HG03575 (cell line): Measurements from ENCODE around the gene CPM.
"Not testable (repeated sequence)": the region's sequence is repeated elsewhere in the genome, so short reads cannot be mapped to it uniquely, and the experiment has no call there.

ENCODE experiments used
- ATAC-seq: cut with Tn5 transposase; IDR thresholded peaks from one replicate; pipeline ENCODE4 v1.9.1; 2021; ENCODE audit not compliant: unreplicated experiment, insufficient number of reproducible peaks, low FRiP score; ENCODE audit errors: extremely low read depth

The CPM gene

DNA sequence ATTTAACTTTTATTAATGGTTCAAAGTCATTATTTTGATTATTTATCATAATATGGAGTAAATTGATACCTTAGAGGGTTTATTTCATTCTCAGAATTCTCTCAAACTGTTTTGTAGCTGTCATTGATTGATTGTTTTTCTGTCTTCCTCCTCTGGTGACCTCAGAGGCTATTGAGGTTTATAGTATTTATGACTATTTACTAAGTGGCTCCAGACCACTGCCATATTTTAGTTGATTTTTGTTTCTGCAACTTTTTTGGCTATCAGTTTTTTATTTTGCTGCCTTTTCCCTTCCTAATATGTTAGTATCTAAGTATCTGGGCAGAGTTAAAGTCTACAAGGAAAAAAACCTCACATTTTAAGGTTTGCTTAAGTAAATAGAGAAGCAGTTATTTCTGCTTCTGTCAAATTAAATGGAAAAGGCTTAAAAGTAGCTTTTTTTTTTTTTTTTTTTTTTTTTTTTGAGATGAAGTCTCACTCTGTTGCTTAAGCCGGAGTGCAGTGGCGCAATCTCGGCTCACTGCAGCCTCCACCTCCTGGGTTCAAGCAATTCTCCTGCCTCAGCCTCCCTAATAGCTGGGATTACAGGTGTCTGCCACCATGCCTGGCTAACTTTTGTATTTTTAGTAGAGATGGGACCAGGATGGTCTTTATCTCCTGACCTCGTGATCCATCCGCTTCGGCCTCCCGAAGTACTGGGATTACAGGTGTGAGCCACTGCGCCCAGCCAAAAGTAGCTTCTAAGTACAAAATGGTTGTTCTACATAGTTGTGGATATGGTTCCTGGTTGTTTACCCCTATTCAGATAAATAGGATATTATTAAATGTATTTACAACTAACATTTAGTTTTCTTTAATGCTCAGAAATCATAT is 116.8 kb downstream of the CPM start:
- ATAC-seq, result no peak

DNA sequence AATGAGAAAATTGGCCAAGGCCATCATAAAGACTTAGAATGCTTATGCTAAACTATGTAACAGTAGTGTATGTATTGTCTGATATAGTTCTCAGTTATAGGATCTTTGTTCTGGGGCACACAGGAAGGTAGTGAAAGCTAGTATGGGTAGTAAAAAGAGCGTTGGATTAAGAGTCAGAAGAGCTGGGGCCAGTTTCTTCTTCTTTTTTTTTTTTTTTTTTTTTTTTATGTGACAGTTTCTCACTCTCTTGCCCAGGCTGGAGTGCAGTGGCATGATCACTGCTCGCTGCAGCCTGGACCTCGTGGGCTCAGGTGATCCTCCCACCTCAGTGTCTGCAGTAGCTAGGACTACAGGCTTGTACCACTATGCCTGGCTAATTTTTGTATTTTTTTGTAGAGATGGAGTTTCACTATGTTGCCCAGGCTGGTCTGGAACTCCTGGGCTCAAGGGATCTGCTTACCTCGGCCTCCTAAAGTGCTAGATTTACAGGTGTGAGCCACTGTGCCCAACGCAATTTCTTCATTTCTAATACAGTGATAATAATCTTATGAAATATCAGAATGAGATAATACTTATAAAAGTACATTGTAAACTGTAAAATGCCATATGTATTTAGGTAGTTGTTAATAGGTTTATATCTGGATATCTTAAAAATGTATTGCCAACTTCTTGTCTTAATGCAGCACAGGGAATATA is 117.6 kb downstream of the CPM start:
- no peak for ATAC-seq

DNA sequence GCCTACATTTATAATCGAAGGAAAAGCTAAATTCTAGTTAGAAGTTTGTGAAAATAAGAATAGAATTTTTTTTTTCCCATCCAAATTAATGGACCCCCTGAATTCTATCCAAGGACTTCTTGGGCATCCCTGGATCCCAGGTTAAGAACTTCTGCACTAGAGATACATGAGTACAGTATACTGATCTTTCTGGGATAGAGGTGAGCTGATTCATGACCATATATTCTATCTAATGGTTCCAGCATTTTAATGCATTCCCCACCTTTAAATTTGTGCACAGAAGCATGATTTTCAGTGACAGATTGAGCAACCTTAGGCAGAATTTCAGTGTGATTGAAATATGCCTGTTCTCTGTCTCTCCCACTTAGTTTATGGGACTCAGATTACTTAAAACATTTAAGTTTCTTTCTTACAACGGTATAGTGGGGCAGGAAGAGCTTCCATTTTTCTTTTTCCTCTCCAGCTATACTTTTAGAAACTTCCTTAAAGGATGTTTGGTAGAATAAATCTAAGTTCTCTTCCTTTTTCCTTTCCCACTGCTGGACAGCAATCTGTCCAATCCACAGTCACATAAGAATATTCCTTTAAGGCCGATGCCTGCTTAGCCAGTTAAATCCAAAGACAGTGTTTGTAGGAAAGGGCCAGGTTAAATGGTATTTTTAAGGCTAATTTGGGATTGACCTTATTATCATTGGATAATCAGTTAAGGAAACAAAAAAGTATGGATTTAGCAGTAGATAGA is 118.3 kb downstream of the CPM start:
- ATAC-seq, result no peak

DNA sequence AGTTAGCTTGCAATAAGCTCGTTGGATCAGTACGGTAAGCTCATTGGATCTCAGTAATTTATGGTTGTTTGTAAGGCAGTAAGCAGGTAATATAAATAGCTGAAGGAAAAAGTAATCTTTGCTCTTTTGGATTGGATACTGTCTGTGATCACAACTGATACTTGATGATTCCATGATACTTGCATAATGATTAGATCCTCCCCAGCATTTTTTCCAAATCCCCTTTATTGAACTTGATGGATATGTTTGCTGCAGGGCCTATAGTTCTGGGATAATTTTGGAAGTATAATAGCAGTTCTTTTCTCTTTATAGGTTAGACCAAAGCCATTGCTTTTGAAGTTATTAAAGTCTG is 119.8 kb downstream of the CPM start:
- ATAC-seq, result no peak

DNA sequence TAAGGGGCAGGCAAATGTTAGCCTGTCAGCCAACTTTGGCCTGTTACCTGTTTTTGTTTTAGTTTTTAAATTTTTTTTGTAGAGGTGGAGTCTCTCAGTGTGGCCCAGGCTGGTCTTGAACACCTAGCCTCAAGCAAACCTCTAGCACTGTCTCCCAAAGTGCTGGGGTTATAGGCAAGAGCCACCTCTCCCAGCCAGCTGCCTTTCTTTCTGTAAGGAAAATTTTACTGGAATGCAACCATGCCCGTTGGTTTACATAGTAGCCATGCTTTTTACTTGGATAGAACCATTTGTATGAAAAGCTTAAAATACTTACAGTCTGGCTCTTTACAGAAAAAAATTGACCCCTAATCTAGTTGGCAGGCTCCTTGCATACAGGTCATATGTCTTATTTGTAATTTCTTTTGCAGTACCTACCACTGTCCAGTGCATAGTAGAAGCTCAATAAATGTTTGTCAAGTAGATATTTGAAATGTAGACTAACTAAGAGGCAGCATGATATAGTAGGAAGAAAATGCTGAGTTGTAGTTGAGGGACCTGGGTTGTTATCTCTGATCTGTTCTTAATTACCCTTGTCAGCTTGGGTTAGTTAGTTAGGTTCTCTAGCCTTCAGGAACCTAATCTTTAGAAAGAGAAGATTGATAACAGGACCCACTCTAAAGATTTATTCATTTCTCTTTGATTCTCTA is 120.3 kb downstream of the CPM start:
- ATAC-seq, result no peak

DNA sequence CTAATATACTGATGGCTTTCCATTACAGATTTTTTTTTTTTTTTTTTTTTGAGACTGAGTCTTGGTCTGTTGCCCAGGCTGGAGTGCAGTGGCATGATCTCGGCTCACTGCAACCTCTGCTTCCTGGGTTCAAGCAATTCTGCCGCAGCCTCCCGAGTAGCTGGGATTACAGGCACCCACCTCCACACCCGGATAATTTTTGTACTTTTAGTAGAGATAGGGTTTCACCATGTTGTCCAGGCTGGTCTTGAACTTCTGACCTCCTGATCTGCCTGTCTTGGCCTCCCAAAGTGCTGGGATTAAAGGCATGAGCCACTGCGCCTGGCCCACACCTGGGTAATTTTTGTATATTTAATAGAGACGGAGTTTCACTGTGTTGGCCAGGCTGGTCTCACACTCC is 121.4 kb downstream of the CPM start:
- not testable (repeated sequence) for ATAC-seq

DNA sequence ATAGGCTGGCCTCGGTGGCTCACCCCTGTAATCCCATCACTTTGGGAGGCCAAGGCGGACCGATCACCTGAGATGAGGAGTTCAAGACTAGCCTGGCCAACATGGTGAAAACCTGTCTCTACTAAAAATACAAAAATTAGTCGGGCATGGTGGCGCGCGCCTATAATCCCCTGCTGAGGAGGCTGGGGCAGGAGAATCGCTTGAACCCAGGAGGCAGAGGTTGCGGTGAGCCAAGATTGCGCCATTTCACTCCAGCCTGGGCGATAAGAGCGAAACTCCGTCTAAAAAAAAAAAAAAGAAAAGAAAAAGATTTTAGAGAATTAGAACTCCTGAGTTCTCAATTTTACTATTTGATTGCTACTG is 123.0 kb downstream of the CPM start:
- ATAC-seq, result not testable (repeated sequence)

DNA sequence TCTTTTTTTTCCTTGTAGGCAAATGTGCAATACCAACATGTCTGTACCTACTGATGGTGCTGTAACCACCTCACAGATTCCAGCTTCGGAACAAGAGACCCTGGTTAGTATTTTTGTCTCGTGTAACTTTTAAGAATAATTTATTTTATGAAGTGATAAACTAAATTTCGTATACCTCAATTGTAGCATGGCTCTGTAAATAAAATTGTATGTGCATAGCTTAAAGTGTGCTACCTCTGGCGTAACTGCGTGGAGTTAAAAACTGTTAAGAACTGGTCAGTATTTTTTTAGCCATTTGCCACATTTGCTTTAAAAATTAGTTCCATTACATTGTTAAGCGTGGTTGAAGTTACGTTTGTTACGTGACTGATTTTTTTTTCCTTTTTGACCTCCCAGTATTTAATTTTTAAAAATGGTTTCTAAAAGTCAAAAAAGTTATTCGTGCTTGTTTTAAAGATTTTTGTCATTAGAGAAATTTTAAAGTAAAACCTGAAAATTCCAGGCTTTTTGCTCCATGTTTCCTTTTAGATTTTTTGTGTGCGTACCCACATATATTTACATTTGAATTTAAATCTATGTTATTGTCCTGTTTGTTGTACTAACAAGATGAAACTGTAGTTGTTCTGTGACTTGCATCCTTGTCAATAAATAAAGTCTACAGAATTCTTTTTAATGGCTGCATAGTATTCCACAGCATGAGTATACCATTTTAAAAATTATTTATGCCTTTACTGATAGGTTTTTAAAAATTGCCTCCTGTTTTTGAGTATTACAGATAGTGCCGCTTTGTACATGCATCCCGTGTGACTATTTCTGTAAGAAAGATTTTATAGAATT is 123.6 kb downstream of the CPM start:
- ATAC-seq, result no peak

DNA sequence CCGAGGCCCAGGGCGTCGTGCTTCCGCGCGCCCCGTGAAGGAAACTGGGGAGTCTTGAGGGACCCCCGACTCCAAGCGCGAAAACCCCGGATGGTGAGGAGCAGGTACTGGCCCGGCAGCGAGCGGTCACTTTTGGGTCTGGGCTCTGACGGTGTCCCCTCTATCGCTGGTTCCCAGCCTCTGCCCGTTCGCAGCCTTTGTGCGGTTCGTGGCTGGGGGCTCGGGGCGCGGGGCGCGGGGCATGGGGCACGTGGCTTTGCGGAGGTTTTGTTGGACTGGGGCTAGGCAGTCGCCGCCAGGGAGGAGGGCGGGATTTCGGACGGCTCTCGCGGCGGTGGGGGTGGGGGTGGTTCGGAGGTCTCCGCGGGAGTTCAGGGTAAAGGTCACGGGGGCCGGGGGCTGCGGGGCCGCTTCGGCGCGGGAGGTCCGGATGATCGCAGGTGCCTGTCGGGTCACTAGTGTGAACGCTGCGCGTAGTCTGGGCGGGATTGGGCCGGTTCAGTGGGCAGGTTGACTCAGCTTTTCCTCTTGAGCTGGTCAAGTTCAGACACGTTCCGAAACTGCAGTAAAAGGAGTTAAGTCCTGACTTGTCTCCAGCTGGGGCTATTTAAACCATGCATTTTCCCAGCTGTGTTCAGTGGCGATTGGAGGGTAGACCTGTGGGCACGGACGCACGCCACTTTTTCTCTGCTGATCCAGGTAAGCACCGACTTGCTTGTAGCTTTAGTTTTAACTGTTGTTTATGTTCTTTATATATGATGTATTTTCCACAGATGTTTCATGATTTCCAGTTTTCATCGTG is 124.4 kb downstream of the CPM start:
- ATAC-seq, result peak; percentile 42

DNA sequence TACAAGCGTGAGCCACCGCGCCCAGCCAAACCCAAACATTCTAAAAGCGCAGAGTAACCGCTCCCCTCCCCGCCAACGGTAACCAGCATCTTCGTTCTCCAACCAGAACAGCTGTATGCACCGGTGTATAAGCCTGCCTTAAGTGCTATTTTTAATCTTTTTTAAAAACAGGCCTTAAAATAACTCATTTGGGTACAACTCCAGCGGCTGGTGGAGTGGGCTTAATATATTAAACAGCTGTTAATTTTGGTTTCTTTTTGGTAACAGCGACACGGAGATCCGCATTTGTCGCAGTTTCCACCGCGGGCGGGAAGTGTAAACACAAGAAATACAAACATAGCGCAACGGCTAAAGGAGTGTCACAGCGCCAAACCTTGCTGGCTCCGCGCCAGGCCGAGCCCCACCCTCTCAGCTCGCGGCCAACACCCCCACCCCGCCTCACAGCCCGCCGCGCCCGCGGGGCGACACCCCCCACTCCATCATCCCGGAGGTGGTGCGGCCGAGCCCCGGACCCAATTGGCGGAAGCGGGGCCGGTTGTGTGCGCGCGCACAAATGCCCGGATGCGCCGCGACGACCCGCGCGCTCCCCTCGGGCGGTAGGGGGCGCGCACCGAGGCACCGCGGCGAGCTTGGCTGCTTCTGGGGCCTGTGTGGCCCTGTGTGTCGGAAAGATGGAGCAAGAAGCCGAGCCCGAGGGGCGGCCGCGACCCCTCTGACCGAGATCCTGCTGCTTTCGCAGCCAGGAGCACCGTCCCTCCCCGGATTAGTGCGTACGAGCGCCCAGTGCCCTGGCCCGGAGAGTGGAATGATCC is 125.2 kb downstream of the CPM start, which contains the start of gene MDM2:
Gene MDM2, plus strand, starts transcription at position 602 of the 812 bp plus-strand sequence. CDS start 301 bp downstream, outside the sequence.
- ATAC-seq, result peak; percentile 39

DNA sequence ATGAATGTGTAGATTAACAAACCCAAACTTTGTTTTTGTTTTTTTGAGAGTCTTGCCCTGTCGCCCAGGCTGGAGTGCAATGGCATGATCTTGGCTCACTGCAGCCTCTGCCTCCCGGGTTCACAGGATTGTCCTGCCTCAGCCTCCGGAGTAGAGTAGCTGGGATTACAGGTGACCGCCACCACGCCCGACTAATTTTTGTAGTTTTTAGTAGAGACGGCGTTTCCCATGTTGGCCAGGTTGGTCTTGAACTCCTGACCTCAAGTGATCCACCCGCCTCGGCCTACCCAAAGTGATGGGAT is 125.7 kb downstream of the CPM start:
- not testable (repeated sequence) for ATAC-seq

DNA sequence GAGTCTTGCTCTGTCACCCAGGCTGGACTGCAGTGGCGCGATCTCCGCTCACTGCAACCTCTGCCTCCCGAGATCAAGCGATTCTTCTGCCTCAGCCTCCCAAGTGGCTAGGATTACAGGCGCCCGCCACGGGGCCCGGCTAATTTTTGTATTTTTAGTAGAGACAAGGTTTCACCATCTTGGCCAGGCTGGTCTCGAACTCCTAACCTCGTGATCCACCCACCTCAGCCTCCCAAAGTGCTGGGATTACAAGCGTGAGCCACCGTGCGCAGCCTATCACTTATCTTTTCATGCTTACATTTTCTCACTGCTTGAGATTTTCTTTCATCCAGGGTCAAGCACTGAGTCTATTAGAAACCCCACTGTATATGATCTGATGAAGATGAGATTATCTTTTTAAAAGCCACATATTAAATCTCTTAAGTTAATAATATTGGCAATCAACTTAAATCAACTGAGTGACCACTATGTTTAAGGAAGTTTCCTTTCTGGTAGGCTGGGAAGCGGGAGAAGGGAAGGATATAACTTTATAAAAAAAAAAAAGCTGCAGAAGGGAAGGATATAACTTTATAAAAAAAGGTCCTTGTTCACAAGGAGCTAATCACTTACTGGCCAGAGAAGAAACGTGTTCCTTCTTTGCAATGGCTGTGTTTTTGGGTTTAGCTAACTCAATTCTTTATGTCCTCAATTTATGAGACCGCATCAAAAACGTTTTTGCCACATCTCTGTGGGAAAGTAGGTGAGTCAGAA is 126.3 kb downstream of the CPM start:
- no peak for ATAC-seq

DNA sequence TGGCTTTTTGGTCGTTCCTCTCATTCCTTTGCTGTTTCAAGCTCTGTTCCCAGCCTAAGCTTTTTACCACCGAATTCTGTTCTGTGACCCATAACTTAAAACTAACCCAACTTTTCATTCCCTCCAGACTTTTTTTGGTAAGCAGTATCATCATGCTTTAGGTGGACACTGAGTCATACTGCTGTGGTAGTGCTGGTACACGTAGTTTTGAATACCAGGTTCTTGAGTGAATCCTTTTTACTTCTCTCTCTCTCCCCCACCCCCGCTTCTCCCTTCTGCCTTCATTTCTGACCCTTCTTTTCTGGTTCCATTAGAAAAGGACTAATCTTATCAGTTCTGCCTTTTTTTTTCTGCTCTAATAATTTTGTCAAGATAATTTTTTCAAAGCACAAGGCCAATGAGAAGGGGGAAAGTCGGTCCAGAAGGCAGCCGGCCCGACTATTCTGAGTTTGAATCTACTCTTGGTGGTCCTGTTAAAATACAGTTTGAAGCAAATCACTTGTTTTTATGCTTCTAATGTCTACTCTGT is 127.3 kb downstream of the CPM start:
- ATAC-seq, result no peak

DNA sequence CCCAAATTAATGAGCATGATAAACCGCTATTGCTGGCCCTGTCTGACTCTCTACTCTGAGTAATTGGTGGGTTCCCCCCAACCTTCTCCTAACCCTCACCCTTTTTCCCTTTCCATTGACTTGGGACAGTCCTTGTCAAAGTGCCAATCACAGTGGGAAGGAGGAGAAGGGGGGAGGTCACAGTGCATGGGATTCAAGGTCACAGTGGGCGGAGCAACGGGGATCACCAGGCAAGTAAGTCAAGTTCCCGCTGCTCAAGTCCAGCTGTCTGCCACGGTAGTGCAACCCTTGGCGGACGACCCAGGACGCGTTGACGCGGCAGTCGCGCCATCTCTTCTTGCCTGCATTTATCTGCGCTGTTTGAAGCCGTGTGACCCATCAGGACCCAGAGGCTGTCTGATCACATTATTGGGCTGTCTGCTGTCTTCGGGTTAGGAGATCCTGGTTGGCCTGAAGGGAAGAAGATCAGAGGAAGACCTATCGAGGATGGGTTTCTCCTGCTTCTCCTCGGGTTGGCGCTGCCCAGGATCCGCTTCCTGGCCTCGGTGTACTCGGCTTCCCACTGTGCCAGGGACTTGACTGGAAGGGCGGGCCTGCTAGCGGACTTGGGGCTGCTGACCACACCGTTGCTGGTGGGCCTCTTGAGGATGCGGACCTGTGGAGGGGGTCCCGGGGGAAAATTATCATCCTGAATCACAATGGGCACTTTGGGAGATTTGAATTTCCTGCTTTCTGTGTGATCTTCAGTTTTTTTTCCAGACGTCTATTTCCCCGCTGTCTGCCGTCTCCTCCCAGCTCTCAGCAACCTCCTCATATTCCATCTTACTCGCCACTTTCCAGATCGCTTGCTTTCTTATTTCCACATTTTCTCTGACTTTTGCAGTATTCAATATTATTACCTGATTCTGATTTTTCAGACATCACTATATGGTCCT is 128.0 kb downstream of the CPM start:
- ATAC-seq, result no peak

DNA sequence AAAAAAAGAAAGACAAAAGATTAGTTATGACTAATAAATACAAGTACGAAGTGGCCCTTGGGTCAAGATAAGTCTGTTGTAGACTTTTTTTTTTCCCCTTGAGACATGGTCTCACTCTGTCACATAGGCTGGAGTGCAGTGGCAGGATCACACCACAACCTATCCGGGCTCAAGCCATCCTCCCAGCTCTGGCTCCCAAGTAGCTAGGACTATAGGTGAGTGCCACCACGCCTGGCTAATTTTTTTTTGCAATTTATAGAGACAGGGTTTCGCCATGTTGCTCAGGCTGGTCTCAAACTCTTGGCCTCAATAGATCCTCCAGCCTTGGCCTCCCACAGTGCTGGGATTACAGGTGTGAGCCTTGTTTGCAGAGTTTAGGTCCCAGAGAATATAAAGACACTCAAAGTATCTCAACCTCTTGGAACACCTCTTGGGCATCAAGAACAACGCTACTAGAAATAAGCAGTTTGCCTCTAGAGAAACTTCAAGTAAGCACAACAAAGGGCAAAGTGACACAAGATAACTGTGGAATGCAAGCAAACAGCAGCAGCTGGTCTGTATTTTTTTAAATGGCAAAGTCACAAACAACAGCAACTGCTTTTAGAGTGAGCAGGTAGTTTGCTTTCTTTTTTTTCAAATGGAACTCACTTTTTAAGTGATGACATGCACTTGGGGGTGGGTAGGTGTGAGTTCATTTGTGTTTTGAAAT is 128.9 kb downstream of the CPM start:
- no peak for ATAC-seq
